Activated CD8-positive, alpha-beta T cell treated with anti-CD3 and anti-CD28 coated beads for 36 hours (primary cell): ENCODE results near the gene GALNT9. TPM values are rescaled to one million over a fixed set of nuclear protein-coding genes. Genes with fewer than 3 reads are reported as not detected.

ENCODE experiments used
- ATAC-seq: fragments of 200-7000 bp; cut with Tn5 transposase; one replicate; pipeline ENCODE4 v1.10.0; 2021; ENCODE audit warnings: mild to moderate bottlenecking, moderate library complexity
- CTCF ChIA-PET: fragments of 350-600 bp; sonication (Branson Sonifier 250); formaldehyde crosslinking; loops from one replicate; lab custom pipeline; 2021; ENCODE audit warnings: antibody characterized with exemption; lab: Charles Lee
- POLR2A ChIA-PET: fragments of 350-600 bp; sonication (Branson Sonifier 250); formaldehyde crosslinking; loops from one replicate; lab custom pipeline; 2021; ENCODE audit warnings: antibody characterized with exemption; lab: Charles Lee
- DNase-seq: peaks from one replicate; pipeline ENCODE4 v3.0.0-alpha.2; 2020
- H3K27ac Mint-ChIP-seq: one replicate; pipeline ENCODE4 v1.8.0; 2021; ENCODE audit warnings: mild to moderate bottlenecking, mixed read lengths
- H3K27me3 Mint-ChIP-seq: one replicate; pipeline ENCODE4 v1.8.0; 2021; ENCODE audit warnings: mixed read lengths
- H3K36me3 Mint-ChIP-seq: one replicate; pipeline ENCODE4 v1.8.0; 2021; ENCODE audit warnings: low read depth, mixed read lengths
- H3K4me1 Mint-ChIP-seq: one replicate; pipeline ENCODE4 v1.8.0; 2021; ENCODE audit warnings: low read depth, mixed read lengths
- H3K4me3 Mint-ChIP-seq: one replicate; pipeline ENCODE4 v1.8.0; 2021; ENCODE audit warnings: mild to moderate bottlenecking, moderate library complexity, mixed read lengths
- H3K9me3 Mint-ChIP-seq: one replicate; pipeline ENCODE4 v1.8.0; 2021; ENCODE audit warnings: mixed read lengths
- intact Hi-C: fragments of 100-400 bp; cut with micrococcal nuclease; formaldehyde crosslinking; loops from one replicate; pipeline ENCODE4 v1.10.0; 2022
- total RNA-seq, 2 experiments: library from RNA; stranded (reverse); gene quantifications; one replicate each; pipeline ENCODE4 v1.2.3, GENCODE V29; 2021
- TF ChIP-seq, protein P1 (sequence below): fragments of 200-600 bp; IDR thresholded peaks from one replicate; pipeline ENCODE4 v1.8.0; 2022; ENCODE audit warnings: antibody characterized with exemption, mild to moderate bottlenecking

GALNT9 gene
- total RNA-seq, 2 experiments from 2014 or later: not detected

DNA sequence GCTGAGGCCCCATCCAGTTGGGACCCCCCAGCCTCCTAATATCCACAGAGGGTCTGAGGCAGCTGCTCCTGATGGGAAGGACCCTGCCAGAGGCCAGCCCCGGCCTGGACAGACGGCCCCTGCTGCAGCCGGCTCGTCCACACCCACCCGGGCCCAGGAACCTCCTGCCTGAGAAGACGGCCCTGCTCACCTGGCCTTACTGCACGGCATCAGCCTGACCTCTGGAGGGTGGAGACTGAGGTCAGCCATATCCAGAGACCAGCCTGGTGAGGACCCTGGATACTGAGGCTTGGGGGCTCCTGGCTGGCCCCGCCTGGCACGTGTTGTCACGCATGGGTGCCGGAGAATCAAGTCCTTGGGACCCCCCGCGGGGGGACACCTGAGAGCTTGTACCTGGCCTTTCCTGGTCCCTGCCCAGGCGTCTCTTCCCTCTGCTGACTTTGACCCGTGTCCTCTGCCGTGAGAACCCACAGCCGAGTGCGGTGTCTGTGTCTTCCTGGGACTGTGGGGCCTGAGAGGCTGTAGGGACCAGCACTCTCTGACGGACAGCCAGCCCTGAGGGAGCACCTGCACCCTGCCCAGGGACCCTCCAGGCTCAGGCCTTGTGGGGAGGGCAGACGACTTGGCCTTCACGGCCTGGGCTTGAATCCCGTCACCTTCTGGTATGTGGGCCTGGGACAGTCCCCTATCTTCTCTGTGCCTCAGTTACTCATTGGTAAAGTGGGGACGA is 127.8 kb downstream of the GALNT9 start:
- Mint-ChIP-seq H3K4me3 (no peak overlapping the region), H3K36me3 (no peaks in the 10 kb centered on the region), H3K4me1 (peaks cover 6% of the 10 kb centered on the region), H3K27ac (no peak overlapping the region), H3K9me3 (no peaks in the 10 kb centered on the region), H3K27me3 (peaks cover 22% of the 10 kb centered on the region)
- TF ChIP-seq, protein P1, sequence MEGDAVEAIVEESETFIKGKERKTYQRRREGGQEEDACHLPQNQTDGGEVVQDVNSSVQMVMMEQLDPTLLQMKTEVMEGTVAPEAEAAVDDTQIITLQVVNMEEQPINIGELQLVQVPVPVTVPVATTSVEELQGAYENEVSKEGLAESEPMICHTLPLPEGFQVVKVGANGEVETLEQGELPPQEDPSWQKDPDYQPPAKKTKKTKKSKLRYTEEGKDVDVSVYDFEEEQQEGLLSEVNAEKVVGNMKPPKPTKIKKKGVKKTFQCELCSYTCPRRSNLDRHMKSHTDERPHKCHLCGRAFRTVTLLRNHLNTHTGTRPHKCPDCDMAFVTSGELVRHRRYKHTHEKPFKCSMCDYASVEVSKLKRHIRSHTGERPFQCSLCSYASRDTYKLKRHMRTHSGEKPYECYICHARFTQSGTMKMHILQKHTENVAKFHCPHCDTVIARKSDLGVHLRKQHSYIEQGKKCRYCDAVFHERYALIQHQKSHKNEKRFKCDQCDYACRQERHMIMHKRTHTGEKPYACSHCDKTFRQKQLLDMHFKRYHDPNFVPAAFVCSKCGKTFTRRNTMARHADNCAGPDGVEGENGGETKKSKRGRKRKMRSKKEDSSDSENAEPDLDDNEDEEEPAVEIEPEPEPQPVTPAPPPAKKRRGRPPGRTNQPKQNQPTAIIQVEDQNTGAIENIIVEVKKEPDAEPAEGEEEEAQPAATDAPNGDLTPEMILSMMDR: no peak
- ChIA-PET CTCF (no interaction called here), POLR2A (no interaction called here)
- ATAC-seq (no peak), DNase-seq (no peak)
- intact Hi-C loops: no loop called here

DNA sequence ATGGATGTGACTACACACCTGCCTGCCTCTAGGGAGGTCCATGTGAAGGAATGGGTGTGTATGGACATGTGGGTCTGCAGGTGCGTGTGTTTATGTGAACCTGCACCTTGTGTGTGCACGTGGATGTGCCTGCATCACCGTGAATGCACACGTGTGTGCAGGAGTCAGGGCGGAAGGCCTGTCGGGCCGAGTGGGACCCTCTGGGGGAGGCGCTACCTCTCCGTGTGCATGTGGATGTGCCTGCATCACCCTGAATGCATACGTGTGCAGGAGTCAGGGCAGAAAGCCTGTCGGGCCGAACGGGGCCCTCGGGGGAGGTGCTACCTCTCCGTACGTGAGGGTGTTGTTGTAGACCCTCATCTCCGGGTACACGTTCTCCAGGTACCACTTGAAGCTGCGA is 128.6 kb downstream of the GALNT9 start:
- TF ChIP-seq, protein P1: no peak
- Mint-ChIP-seq H3K4me1 (peaks cover 6% of the 10 kb centered on the region), H3K9me3 (no peaks in the 10 kb centered on the region), H3K36me3 (no peaks in the 10 kb centered on the region), H3K27ac (no peak overlapping the region), H3K27me3 (peaks cover 16% of the 10 kb centered on the region), H3K4me3 (no peak overlapping the region)
- ATAC-seq (no peak), DNase-seq (no peak)
- intact Hi-C loops: no loop called here
- POLR2A ChIA-PET: no interaction called here
- CTCF ChIA-PET: no interaction called here

DNA sequence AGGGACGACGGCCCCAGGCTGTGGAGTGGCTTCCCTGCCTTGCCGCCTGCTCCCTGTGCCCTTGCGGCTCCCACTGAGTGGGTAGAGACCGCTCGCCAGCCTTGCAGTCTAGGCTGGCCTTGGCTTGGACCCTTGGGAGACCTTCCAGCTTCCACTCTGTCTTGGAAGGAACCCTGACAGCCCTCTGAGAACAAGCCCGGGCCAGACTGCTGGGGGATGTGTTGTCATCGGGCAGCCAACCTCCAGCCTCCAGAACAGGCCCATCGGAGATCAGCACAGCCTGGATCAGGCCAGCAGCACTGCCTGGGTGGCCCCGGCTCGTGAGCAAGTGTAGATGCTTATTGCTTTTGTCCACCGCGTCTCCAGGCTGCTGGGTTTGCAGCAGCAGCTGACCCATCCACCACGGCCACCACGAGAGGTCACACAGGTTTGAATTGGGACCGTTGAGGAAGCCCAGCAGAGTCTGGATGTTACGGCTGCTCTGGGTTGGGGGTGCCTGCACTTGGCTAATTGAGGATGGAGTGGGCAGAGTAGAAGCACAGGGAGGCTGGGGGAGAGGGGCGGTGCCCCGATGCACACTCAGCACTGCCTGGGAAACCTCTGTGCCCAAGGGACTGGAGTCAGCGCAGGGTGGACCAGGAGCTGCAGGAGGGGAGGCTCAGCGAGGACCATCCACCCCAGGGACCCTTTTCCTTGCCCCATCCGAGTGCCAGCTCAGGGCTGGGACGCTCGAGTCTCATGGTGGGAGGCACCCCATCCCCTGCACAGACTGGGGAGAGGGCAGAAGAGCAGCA is 129.7 kb downstream of the GALNT9 start:
- CTCF ChIA-PET: no interaction called here
- POLR2A ChIA-PET: no interaction called here

DNA sequence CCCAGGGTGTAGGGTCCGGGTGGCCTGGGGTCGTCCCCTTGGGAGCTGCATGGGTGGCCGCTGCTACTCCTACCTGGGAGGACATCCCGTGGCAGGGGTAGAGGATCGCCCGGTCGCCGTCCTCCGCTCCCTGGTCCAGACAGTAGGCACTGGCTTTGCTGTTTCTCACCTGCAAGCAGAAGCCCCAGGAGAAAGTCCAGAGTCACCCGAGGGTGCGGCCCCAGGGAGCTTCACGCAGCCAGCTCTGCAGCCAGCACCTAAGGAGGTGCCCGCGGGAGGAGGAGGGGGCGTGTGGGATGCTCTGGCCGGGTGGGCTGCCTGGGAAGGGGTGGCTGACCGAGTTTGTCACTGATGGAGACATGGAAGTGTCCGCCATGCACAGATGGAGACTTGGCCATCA is 130.3 kb downstream of the GALNT9 start:
- CTCF ChIA-PET: interaction anchor here (1.4 kb wide), 1 partner anchor 45 kb away, joined by 4 read pairs; no protein-coding TSS in a partner anchor
- Mint-ChIP-seq H3K4me1 (no peaks in the 10 kb centered on the region), H3K4me3 (no peak overlapping the region)

More for the DNA sequence above, 129.7 kb downstream of the GALNT9 start:
- H3K27ac Mint-ChIP-seq: no peak overlapping the region
- TF ChIP-seq, protein P1: no peak
- no peaks in the 10 kb centered on the region for H3K4me1 Mint-ChIP-seq
- H3K36me3 Mint-ChIP-seq: no peaks in the 10 kb centered on the region
- intact Hi-C loops: no loop called here
- H3K9me3 Mint-ChIP-seq: no peaks in the 10 kb centered on the region
- no peak overlapping the region for H3K4me3 Mint-ChIP-seq
- no peak for ATAC-seq
- peaks cover 11% of the 10 kb centered on the region for H3K27me3 Mint-ChIP-seq
- DNase-seq: no peak

More for the DNA sequence above, 130.3 kb downstream of the GALNT9 start:
- Mint-ChIP-seq H3K36me3 (peaks cover 2% of the 10 kb centered on the region), H3K27me3 (peaks cover 5% of the 10 kb centered on the region), H3K27ac (no peak overlapping the region), H3K9me3 (peaks cover 2% of the 10 kb centered on the region)
- intact Hi-C loops: no loop called here
- DNase-seq (no peak), ATAC-seq (no peak)
- TF ChIP-seq, protein P1: no peak
- POLR2A ChIA-PET: no interaction called here
